Measurements from ENCODE around the gene ALG11.

DNA sequence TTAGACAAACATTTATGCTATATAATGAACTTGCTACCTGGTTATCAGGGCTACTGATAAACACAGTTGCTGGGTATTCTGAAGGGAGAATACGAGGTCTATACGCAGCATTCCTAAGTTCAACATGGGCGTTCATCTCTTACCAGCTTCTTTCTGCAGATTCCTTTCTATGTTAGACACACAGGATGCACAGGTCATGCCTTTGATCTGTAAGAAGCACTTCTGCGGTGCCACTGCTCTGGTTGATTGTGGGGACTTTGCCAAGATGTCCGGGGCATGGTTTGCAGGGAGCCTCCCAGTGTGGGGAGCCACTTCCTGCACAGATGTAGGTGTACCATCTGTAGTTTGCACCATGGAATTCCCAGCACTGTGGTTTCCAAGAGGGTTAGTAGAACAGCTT lies 41.8 kb upstream of the ALG11 start:
- TF ChIP-seq EZH2 (IDR thresholded peaks at IDR 0.05; ENCODE audit: insufficient read depth, low read length): no peak
- TF ChIP-seq CTCF (IDR thresholded peaks at IDR 0.05; ENCODE audit: insufficient read depth, low read depth, low read length): no peak
